AG04449 (cell line): ENCODE measurements around the gene SP7.

Experiments used
- CTCF ChIA-PET: fragments of 350-600 bp; formaldehyde crosslinking; extraction: SDS; loops from one replicate; lab custom pipeline; 2021; ENCODE audit warnings: antibody characterized with exemption; lab: Yijun Ruan, JAX
- POLR2A ChIA-PET: fragments of 400-600, 350-600 bp; formaldehyde crosslinking; extraction: SDS; loops from one replicate; lab custom pipeline; 2020; ENCODE audit warnings: antibody characterized with exemption, inconsistent platforms; lab: Yijun Ruan, JAX
- DNase-seq: peaks from one replicate; pipeline ENCODE4 v3.0.0-alpha.2; 2010; ENCODE audit warnings: low read depth, low spot score
- H3K4me3 ChIP-seq: 2 replicates; pipeline ENCODE4 v1.5.1; 2011; ENCODE audit warnings: low read depth, mild to moderate bottlenecking, control low read depth, low read length
- CTCF ChIP-seq: IDR thresholded peaks from one replicate; pipeline ENCODE4 v1.5.1; 2011; ENCODE audit warnings: mild to moderate bottlenecking, moderate library complexity, low read length, control low read depth, inconsistent platforms; ENCODE audit not compliant: insufficient read depth; ENCODE audit errors: missing control alignments

SP7 gene

GRCh38 chr12:53347905-53348304 lies 11.8 kb upstream of the SP7 start:
- DNase-seq, result no peak
- no peak for TF ChIP-seq CTCF
- ChIA-PET CTCF (interaction anchor here (0.6 to 16.2 kb wide), 13 partner anchors 9 to 187 kb away, joined by 3 to 593 read pairs (median 6); partner anchors contain the start of genes AAAS, AMHR2, NPFF and PRR13), POLR2A (no interaction called here)
- no peak overlapping the region for H3K4me3 ChIP-seq

DNA sequence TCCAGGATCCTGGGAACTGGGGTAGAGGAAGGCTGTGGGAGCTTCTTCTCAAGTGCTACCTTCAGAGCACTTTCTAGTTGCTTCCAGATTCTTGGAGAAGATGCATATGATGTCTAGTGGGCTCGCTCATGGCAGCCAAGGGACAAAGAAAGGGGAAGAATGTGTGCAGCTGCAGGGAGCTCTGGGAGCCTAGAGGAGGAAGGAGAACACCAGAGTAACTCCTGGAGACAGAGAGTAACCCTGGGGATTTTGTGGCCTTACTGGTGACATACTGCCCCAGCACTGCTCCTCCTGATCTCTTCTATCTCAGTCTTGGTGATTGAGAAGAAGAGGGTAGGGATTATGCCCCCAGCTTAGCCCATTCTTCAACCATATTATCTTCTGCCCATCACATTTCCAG lies 10.3 kb upstream of the SP7 start:
- no peak for DNase-seq
- no peak for TF ChIP-seq CTCF
- CTCF ChIA-PET, result interaction anchor here (2.0 to 16.2 kb wide), 7 partner anchors 20 to 280 kb away, joined by 7 to 593 read pairs (median 19); partner anchors contain the start of genes AAAS, AMHR2 and NPFF
- POLR2A ChIA-PET, result no interaction called here
- no peak overlapping the region for H3K4me3 ChIP-seq

- POLR2A ChIA-PET, result interaction anchor here (0.6 to 1.7 kb wide), 13 partner anchors 11 to 295 kb away, joined by 3 to 9 read pairs (median 5); partner anchors contain the start of genes AAAS, MYG1, PFDN5 and TARBP2
- CTCF ChIA-PET, result interaction anchor here (0.6 to 16.2 kb wide), 35 partner anchors 8 to 280 kb away, joined by 3 to 593 read pairs (median 7); partner anchors contain the start of genes AAAS, AMHR2, CSAD and ITGB7
- no peak for DNase-seq
- TF ChIP-seq CTCF, result no peak
- peak overlapping the region; percentile 70 for H3K4me3 ChIP-seq
These were observed 9.5 kb upstream of the SP7 start for GRCh38 chr12:53345486-53346188.

DNA sequence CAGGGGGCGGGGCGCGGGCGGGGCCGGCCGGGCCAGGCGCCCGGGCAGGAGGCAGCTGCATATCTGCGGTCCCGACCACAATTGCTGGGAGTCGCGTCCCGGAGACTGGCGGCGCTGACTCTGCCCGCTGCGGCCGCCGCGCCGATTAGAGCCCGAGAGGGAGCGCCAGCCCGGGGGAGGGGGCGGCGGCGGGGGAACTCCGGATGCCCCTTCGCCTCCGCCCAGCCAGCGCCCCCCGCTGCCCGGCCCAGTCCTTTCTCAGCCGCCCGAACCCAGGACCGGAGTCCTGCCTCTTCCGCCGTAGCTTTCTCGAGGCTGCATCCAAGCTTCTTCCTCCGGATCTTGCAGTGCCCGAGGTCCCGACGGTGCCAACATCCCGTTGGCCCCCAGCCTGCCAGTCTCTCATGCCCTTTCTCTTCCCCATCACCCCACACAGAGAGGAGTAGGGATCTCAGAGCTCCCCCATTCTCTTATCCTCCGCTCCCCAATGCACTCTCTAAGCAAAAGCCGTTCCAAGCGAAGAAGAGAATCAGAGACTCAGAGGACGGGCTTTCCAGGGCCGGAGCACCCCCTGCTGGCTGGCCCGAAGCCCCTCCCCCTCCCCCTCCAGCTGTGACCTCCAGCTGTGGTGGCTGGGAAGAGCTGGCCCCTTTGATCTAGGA lies 8.8 kb upstream of the SP7 start:
- no peak for DNase-seq
- peak; percentile 89 for TF ChIP-seq CTCF
- ChIA-PET CTCF (interaction anchor here (0.6 to 16.2 kb wide), 38 partner anchors 8 to 279 kb away, joined by 3 to 593 read pairs (median 6); partner anchors contain the start of genes AAAS, AMHR2, CSAD and ITGB7), POLR2A (interaction anchor here (0.6 to 1.7 kb wide), 17 partner anchors 10 to 294 kb away, joined by 3 to 9 read pairs (median 3); partner anchors contain the start of genes AAAS, MYG1, PFDN5 and PRR13)
- peak overlapping the region; percentile 70 for H3K4me3 ChIP-seq

DNA sequence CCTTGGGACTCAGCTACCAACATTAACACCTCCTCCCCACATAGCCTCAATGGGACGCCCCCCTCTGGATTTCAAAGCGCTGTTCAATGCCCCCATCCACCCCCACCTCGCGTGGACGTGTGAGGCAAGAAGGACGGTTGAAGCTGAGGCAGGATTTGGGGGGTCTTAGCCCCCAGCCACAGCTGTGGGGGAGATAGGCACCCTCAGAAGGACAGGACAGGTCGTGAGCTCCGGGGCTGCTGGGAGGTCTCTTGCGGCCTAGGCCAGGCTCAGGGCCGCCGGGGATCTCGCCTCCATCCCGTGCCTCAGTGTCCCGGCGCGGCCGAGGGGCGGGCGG lies 8.3 kb upstream of the SP7 start:
- ChIA-PET CTCF (interaction anchor here (0.6 to 16.2 kb wide), 36 partner anchors 9 to 278 kb away, joined by 3 to 593 read pairs (median 7); partner anchors contain the start of genes AAAS, AMHR2, CSAD and ITGB7), POLR2A (interaction anchor here (0.6 to 1.7 kb wide), 13 partner anchors 9 to 156 kb away, joined by 3 to 9 read pairs (median 5); partner anchors contain the start of genes AAAS, MYG1, PFDN5 and PRR13)
- DNase-seq, result no peak
- no peak for TF ChIP-seq CTCF
- H3K4me3 ChIP-seq, result peak overlapping the region; percentile 70
